Measurements from ENCODE around the gene MDH1. TPM values are rescaled to one million over a fixed set of nuclear protein-coding genes. Genes with fewer than 3 reads are reported as not detected.
"Not testable (repeated sequence)": the region's sequence is repeated elsewhere in the genome, so short reads cannot be mapped to it uniquely, and the experiment has no call there.

Gene MDH1
- total RNA-seq, 4 donors from 2014 or later = 134 to 229 (median 190) TPM

DNA sequence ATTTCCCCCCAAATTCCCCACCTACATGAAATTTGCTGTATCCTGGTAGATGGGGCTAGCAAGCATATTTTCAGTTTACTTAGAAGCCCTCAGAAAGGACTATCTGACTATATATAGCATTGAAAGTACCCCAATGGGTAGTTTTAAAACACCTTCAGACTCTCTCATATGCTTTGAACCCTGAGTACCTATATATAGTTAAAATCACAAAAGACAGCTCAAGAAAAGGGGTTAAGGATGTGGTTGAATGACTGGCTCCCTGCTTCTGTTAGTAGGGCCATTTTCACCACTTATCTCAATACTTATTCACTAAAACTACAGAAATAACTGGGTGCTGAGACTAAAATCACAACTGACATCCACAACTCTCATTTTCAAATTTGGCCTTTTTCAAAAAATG is 19.0 kb upstream of the MDH1 start:
- no peak for ATAC-seq
- H3K4me1 ChIP-seq = no peaks in the 10 kb centered on the region
- TF ChIP-seq EP300 (IDR thresholded peaks at IDR 0.05) = no peak
- TF ChIP-seq, protein P1, sequence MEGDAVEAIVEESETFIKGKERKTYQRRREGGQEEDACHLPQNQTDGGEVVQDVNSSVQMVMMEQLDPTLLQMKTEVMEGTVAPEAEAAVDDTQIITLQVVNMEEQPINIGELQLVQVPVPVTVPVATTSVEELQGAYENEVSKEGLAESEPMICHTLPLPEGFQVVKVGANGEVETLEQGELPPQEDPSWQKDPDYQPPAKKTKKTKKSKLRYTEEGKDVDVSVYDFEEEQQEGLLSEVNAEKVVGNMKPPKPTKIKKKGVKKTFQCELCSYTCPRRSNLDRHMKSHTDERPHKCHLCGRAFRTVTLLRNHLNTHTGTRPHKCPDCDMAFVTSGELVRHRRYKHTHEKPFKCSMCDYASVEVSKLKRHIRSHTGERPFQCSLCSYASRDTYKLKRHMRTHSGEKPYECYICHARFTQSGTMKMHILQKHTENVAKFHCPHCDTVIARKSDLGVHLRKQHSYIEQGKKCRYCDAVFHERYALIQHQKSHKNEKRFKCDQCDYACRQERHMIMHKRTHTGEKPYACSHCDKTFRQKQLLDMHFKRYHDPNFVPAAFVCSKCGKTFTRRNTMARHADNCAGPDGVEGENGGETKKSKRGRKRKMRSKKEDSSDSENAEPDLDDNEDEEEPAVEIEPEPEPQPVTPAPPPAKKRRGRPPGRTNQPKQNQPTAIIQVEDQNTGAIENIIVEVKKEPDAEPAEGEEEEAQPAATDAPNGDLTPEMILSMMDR (IDR thresholded peaks at IDR 0.05) = no peak
- no peak for TF ChIP-seq POLR2AphosphoS5 (IDR thresholded peaks at IDR 0.05)
- TF ChIP-seq POLR2A (IDR thresholded peaks at IDR 0.05) = no peak
- no peaks in the 10 kb centered on the region for H3K36me3 ChIP-seq
- no peaks in the 10 kb centered on the region for H3K9me3 ChIP-seq
- no peak overlapping the region for H3K4me3 ChIP-seq
- no peak overlapping the region for H3K27ac ChIP-seq
- H3K27me3 ChIP-seq = no peaks in the 10 kb centered on the region

DNA sequence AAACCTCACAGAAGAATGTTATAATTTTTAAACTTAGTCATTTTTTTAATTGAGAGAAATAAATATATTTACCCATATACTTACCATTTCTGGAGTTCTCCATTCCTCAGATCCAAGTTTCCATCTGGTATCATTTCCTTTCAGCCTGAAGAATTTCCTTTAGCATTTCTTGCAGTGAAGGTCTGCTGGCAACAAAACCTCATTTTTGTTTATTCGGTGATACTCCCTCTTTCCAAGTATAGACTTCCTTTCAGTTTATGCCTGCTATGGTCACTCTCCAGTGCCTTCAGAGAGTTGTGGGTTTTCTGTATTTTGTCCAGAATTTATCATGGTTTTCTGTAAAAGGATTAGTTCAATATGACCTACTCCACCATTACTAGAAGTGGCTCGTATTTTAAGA is 17.5 kb upstream of the MDH1 start:
- Histone ChIP-seq H3K9me3 (no peaks in the 10 kb centered on the region), H3K27ac (no peak overlapping the region), H3K4me3 (no peak overlapping the region), H3K4me1 (no peaks in the 10 kb centered on the region), H3K27me3 (no peaks in the 10 kb centered on the region), H3K36me3 (no peaks in the 10 kb centered on the region)
- no peak for ATAC-seq
- no peak for TF ChIP-seq POLR2A (IDR thresholded peaks at IDR 0.05)
- TF ChIP-seq EP300 (IDR thresholded peaks at IDR 0.05) = no peak
- WGBS, 2 donors (ENCODE audit: low coverage in 1 of 2) = 47 to 66% methylated on average over 2 of the region's 2 CpGs

DNA sequence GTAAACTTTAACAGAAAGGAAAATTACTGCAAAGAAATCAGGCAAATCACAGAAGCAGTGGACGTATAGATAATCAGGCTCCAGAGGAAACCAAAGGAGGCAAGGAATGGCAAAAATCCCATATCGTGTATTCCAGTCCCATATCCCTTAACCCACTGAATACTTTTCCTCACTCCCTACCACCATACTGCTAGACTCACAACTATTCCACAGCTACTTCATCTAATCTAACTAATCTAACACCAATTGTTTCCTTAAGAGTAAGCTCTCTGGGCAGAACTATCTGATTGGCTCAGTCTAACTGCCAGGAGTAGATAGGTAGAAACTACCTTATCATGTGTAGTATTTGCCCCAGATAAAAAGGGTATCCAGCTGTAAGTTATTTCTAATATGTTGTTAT is 16.8 kb upstream of the MDH1 start:
- Histone ChIP-seq H3K36me3 (no peaks in the 10 kb centered on the region), H3K27ac (no peak overlapping the region), H3K4me1 (no peaks in the 10 kb centered on the region), H3K9me3 (no peaks in the 10 kb centered on the region), H3K4me3 (no peak overlapping the region), H3K27me3 (no peaks in the 10 kb centered on the region)
- ATAC-seq = no peak
- 85 to 93% methylated on average over 2 of the region's 2 CpGs for WGBS, 2 donors (ENCODE audit: low coverage in 1 of 2)
- no peak for TF ChIP-seq POLR2A (IDR thresholded peaks at IDR 0.05)
- TF ChIP-seq EP300 (IDR thresholded peaks at IDR 0.05) = no peak
- TF ChIP-seq, protein P1 (IDR thresholded peaks at IDR 0.05) = no peak
- TF ChIP-seq POLR2AphosphoS5 (IDR thresholded peaks at IDR 0.05) = no peak

DNA sequence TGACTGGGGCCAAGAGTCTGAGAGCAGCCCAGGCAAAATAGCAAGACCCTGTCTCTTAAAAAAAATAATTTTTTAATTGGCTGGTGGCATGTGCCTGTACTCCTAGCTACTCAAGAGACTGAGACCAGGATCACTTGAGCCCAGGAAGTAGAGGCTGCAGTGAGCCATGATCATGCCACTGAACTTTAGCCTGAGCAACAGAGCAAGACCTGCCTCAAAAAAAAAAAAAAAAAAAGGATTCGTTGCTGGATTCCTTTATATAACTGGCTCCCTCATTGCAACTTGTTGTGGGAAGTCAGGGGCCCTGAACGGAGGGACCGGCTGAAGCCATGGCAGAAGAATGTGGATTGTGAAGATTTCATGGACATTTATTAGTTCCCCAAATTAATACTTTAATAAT is 15.7 kb upstream of the MDH1 start:
- WGBS, 2 donors (ENCODE audit: low coverage in 1 of 2) = 98 to 100% methylated on average over 2 to 3 of the region's 3 CpGs
- H3K4me3 ChIP-seq, H3K9me3 ChIP-seq, H3K27me3 ChIP-seq, H3K4me1 ChIP-seq, ATAC-seq, H3K36me3 ChIP-seq, H3K27ac ChIP-seq: not testable (repeated sequence)

DNA sequence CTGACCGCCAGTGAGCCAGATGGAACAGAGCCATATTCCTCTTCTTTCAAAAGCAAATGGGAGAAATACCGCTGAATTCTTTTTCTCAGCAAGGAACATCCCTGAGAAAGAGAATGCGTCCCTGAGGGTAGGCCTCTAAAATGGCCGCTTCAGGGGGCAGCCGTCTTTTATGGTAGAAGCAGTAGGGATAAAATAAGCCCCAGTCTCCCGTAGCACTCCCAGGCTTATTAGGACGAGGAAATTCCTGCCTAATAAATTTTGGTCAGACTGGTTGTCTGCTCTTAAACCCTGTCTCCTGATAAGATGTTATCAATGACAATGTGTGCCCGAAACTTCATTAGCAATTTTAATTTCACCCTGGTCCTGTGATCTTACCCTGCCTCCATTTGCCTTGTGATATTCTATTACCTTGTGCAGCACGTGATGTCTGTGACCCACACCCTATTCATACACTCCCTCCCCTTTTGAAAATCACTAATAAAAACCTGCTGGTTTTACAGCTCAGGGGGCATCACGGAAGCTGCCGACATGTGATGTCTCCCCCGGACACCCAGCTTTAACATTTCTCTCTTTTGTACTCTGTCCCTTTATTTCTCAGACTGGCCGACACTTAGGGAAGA is 14.9 kb upstream of the MDH1 start:
- not testable (repeated sequence) for H3K4me1 ChIP-seq, H3K4me3 ChIP-seq, H3K27ac ChIP-seq, ATAC-seq, H3K27me3 ChIP-seq, H3K9me3 ChIP-seq, H3K36me3 ChIP-seq
- WGBS, 2 donors (ENCODE audit: low coverage in 1 of 2) = 94 to 97% methylated on average over 6 to 11 of the region's 13 CpGs

DNA sequence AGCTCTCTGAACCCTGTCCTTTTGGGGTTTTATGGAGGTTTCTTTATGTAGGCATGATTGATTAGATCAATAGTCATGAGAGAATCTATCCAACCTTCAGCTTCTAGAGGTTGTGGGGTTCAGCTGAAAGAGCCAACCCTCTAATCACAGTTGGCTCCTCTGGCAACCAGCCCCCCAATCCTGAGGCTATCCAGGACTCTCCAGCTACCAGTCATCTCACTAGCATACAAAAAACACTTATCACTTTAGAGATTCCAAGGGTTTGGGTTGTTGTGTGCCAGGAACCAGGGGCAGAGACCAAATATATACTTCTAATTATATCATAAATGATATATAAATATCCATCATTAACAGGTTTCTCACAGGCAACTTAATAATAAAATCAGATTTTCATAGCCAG is 12.2 kb upstream of the MDH1 start:
- Histone ChIP-seq H3K4me1 (peaks cover 0 to 7% (median 0%) of the 10 kb centered on the region in 3 donors), H3K9me3 (no peaks in the 10 kb centered on the region), H3K4me3 (no peak overlapping the region), H3K27me3 (no peaks in the 10 kb centered on the region), H3K36me3 (no peaks in the 10 kb centered on the region), H3K27ac (no peak overlapping the region)
- TF ChIP-seq, protein P1 (IDR thresholded peaks at IDR 0.05) = no peak
- TF ChIP-seq POLR2AphosphoS5 (IDR thresholded peaks at IDR 0.05) (no peak), EP300 (IDR thresholded peaks at IDR 0.05) (no peak), POLR2A (IDR thresholded peaks at IDR 0.05) (no peak)
- no peak for ATAC-seq
